Measurements from ENCODE around the gene FAM210B. TPM values are rescaled to one million over a fixed set of nuclear protein-coding genes. Genes with fewer than 3 reads are reported as not detected.

FAM210B gene
- total and polyA plus RNA-seq, 2 experiments from 2014 or later: 15.4 to 16.2 TPM

DNA sequence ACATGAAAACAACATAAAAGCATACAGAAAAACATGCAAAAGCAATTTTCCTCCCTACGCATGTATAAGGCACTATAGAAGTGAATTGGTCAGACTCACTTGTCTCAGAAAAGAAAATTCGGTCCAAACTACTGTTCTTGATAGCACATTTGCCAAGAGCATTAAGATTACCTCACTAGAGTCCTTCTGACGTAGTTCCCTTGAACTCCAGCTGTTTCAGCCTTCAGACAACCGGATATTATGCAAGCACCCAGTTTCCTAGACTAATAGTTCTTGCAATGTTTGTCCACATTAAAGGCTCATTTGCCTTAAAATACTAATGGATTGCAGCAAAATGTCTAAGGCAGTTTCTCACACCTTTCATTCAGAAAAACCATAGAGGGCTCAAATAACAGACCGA, 50.7 kb downstream of the FAM210B start:
- DNase-seq (ENCODE audit: low spot score): no peak

More for the DNA sequence above, 50.7 kb downstream of the FAM210B start:
- peaks cover 15% of the 10 kb centered on the region for H3K79me2 ChIP-seq (replicated peaks; ENCODE audit: insufficient read depth)
- H3K27ac ChIP-seq (ENCODE audit: low read depth): no peak overlapping the region
- H3K36me3 ChIP-seq (ENCODE audit: insufficient read depth): peaks cover 11% of the 10 kb centered on the region
- no peak overlapping the region for H2AFZ ChIP-seq
- H3K4me2 ChIP-seq: no peak overlapping the region
- Mint-ChIP-seq H3K4me1 (no peaks in the 10 kb centered on the region), H3K27me3 (ENCODE audit: insufficient read depth, low read depth, poor library complexity) (no peaks in the 10 kb centered on the region), H3K9me3 (no peaks in the 10 kb centered on the region), H3K4me3 (no peak overlapping the region), H3K36me3 (ENCODE audit: low read depth) (peaks cover 38% of the 10 kb centered on the region), H3K27ac (no peak overlapping the region)
- no peaks in the 10 kb centered on the region for H3K27me3 ChIP-seq (ENCODE audit: insufficient read depth)
- no peaks in the 10 kb centered on the region for H3K4me1 ChIP-seq (ENCODE audit: insufficient read depth)
- no peak overlapping the region for H3K4me3 ChIP-seq
- no peaks in the 10 kb centered on the region for H3K9me2 ChIP-seq (ENCODE audit: insufficient read depth)
- TF ChIP-seq ZNF114 (CRISPR knock-in tag; IDR thresholded peaks at IDR 0.05): no peak
- no peak for TF ChIP-seq ZNF331 (CRISPR knock-in tag; IDR thresholded peaks at IDR 0.05; ENCODE audit: low read depth)
- TF ChIP-seq, protein P1, sequence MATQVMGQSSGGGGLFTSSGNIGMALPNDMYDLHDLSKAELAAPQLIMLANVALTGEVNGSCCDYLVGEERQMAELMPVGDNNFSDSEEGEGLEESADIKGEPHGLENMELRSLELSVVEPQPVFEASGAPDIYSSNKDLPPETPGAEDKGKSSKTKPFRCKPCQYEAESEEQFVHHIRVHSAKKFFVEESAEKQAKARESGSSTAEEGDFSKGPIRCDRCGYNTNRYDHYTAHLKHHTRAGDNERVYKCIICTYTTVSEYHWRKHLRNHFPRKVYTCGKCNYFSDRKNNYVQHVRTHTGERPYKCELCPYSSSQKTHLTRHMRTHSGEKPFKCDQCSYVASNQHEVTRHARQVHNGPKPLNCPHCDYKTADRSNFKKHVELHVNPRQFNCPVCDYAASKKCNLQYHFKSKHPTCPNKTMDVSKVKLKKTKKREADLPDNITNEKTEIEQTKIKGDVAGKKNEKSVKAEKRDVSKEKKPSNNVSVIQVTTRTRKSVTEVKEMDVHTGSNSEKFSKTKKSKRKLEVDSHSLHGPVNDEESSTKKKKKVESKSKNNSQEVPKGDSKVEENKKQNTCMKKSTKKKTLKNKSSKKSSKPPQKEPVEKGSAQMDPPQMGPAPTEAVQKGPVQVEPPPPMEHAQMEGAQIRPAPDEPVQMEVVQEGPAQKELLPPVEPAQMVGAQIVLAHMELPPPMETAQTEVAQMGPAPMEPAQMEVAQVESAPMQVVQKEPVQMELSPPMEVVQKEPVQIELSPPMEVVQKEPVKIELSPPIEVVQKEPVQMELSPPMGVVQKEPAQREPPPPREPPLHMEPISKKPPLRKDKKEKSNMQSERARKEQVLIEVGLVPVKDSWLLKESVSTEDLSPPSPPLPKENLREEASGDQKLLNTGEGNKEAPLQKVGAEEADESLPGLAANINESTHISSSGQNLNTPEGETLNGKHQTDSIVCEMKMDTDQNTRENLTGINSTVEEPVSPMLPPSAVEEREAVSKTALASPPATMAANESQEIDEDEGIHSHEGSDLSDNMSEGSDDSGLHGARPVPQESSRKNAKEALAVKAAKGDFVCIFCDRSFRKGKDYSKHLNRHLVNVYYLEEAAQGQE (IDR thresholded peaks at IDR 0.05; ENCODE audit: unreplicated experiment): no peak
- TF ChIP-seq, protein P2, sequence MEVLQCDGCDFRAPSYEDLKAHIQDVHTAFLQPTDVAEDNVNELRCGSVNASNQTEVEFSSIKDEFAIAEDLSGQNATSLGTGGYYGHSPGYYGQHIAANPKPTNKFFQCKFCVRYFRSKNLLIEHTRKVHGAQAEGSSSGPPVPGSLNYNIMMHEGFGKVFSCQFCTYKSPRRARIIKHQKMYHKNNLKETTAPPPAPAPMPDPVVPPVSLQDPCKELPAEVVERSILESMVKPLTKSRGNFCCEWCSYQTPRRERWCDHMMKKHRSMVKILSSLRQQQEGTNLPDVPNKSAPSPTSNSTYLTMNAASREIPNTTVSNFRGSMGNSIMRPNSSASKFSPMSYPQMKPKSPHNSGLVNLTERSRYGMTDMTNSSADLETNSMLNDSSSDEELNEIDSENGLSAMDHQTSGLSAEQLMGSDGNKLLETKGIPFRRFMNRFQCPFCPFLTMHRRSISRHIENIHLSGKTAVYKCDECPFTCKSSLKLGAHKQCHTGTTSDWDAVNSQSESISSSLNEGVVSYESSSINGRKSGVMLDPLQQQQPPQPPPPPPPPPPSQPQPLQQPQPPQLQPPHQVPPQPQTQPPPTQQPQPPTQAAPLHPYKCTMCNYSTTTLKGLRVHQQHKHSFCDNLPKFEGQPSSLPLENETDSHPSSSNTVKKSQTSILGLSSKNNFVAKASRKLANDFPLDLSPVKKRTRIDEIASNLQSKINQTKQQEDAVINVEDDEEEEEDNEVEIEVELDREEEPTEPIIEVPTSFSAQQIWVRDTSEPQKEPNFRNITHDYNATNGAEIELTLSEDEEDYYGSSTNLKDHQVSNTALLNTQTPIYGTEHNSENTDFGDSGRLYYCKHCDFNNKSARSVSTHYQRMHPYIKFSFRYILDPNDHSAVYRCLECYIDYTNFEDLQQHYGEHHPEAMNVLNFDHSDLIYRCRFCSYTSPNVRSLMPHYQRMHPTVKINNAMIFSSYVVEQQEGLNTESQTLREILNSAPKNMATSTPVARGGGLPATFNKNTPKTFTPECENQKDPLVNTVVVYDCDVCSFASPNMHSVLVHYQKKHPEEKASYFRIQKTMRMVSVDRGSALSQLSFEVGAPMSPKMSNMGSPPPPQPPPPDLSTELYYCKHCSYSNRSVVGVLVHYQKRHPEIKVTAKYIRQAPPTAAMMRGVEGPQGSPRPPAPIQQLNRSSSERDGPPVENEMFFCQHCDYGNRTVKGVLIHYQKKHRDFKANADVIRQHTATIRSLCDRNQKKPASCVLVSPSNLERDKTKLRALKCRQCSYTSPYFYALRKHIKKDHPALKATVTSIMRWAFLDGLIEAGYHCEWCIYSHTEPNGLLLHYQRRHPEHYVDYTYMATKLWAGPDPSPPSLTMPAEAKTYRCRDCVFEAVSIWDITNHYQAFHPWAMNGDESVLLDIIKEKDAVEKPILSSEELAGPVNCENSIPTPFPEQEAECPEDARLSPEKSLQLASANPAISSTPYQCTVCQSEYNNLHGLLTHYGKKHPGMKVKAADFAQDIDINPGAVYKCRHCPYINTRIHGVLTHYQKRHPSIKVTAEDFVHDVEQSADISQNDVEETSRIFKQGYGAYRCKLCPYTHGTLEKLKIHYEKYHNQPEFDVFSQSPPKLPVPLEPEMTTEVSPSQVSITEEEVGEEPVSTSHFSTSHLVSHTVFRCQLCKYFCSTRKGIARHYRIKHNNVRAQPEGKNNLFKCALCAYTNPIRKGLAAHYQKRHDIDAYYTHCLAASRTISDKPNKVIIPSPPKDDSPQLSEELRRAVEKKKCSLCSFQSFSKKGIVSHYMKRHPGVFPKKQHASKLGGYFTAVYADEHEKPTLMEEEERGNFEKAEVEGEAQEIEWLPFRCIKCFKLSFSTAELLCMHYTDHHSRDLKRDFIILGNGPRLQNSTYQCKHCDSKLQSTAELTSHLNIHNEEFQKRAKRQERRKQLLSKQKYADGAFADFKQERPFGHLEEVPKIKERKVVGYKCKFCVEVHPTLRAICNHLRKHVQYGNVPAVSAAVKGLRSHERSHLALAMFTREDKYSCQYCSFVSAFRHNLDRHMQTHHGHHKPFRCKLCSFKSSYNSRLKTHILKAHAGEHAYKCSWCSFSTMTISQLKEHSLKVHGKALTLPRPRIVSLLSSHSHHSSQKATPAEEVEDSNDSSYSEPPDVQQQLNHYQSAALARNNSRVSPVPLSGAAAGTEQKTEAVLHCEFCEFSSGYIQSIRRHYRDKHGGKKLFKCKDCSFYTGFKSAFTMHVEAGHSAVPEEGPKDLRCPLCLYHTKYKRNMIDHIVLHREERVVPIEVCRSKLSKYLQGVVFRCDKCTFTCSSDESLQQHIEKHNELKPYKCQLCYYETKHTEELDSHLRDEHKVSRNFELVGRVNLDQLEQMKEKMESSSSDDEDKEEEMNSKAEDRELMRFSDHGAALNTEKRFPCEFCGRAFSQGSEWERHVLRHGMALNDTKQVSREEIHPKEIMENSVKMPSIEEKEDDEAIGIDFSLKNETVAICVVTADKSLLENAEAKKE (CRISPR knock-in tag; IDR thresholded peaks at IDR 0.05): no peak
- TF ChIP-seq EZH2 (IDR thresholded peaks at IDR 0.05; ENCODE audit: low read depth, unreplicated experiment): no peak
- no peak for TF ChIP-seq POLR2AphosphoS5 (IDR thresholded peaks at IDR 0.05; ENCODE audit: low read depth)
- no peak for TF ChIP-seq NANOG (IDR thresholded peaks at IDR 0.05; ENCODE audit: borderline replicate concordance)
- TF ChIP-seq CREB1 (CRISPR knock-in tag; IDR thresholded peaks at IDR 0.05; ENCODE audit: low read depth): no peak
- TF ChIP-seq, protein P3, sequence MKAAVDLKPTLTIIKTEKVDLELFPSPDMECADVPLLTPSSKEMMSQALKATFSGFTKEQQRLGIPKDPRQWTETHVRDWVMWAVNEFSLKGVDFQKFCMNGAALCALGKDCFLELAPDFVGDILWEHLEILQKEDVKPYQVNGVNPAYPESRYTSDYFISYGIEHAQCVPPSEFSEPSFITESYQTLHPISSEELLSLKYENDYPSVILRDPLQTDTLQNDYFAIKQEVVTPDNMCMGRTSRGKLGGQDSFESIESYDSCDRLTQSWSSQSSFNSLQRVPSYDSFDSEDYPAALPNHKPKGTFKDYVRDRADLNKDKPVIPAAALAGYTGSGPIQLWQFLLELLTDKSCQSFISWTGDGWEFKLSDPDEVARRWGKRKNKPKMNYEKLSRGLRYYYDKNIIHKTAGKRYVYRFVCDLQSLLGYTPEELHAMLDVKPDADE (IDR thresholded peaks at IDR 0.05): no peak
- TF ChIP-seq STAT1 (IDR thresholded peaks at IDR 0.05; ENCODE audit: unreplicated experiment): no peak
- TF ChIP-seq, protein P4, sequence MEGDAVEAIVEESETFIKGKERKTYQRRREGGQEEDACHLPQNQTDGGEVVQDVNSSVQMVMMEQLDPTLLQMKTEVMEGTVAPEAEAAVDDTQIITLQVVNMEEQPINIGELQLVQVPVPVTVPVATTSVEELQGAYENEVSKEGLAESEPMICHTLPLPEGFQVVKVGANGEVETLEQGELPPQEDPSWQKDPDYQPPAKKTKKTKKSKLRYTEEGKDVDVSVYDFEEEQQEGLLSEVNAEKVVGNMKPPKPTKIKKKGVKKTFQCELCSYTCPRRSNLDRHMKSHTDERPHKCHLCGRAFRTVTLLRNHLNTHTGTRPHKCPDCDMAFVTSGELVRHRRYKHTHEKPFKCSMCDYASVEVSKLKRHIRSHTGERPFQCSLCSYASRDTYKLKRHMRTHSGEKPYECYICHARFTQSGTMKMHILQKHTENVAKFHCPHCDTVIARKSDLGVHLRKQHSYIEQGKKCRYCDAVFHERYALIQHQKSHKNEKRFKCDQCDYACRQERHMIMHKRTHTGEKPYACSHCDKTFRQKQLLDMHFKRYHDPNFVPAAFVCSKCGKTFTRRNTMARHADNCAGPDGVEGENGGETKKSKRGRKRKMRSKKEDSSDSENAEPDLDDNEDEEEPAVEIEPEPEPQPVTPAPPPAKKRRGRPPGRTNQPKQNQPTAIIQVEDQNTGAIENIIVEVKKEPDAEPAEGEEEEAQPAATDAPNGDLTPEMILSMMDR (conservative IDR thresholded peaks at IDR 0.05; ENCODE audit: low read depth in 2 of 2): no peak
- TF ChIP-seq EZH2phosphoT487 (IDR thresholded peaks at IDR 0.05; ENCODE audit: unreplicated experiment): no peak
- TF ChIP-seq JUNB (IDR thresholded peaks at IDR 0.05; ENCODE audit: unreplicated experiment): no peak
- H3F3A ChIP-seq (replicated peaks; ENCODE audit: low read depth): no peaks in the 10 kb centered on the region
- no peaks in the 10 kb centered on the region; the same call in 1 of the 2 replicates for H4K20me1 ChIP-seq (replicated peaks; ENCODE audit: insufficient read depth)
- no peak for ATAC-seq
